NCI-H1105 treated with DMSO at 0.1 percent for 48 hours (cell line): Measurements from ENCODE around the gene EXOC3.

Experiments used
- DNase-seq: peaks from one replicate; lab custom pipeline; 2025; lab: John Stamatoyannopoulos, UW

EXOC3 gene

DNA sequence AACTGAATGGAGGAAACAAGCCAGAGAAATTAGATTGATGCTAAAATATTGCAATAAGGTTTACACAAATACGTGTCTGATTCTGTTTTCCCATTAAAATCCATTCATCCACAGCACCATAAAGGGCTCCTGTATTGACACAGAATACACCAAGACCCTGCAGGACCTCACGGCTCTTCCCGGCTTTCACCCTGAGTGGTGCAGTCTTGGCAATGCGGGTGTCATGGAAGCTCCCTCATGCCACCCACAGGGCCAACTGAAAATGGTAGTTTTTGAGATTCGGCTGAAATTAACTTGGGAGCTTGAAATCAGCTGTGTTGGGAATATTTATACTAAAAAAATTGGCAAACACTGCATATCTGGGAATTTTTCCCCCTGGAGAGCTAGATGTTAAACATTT, 17.3 kb upstream of the EXOC3 start:
- DNase-seq = peak; percentile 48

DNA sequence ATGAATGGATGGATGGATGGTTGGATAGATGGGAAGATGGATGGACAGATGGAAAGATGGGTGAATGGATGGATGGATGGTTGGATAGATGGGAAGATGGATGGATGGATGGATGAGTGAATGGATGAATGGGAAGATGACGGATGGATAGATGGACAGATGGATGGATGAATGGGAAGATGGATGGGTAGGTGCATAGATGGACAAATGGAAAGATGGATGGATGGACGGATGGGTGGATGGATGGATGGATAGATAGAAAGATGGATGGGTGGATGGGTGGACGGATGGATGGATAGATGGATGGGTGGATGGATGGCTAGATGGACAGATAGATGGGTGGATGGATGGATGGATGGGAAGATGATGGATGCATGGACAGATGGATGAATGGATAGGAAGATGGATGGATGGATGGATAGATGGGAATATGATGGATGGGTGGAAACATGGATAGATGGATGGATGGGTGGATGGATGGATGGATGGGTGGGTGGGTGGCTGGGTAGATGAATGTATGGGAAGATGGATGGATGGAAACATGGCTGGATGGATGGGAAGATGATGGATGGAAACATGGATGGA, 16.5 kb upstream of the EXOC3 start:
- DNase-seq = no peak

DNA sequence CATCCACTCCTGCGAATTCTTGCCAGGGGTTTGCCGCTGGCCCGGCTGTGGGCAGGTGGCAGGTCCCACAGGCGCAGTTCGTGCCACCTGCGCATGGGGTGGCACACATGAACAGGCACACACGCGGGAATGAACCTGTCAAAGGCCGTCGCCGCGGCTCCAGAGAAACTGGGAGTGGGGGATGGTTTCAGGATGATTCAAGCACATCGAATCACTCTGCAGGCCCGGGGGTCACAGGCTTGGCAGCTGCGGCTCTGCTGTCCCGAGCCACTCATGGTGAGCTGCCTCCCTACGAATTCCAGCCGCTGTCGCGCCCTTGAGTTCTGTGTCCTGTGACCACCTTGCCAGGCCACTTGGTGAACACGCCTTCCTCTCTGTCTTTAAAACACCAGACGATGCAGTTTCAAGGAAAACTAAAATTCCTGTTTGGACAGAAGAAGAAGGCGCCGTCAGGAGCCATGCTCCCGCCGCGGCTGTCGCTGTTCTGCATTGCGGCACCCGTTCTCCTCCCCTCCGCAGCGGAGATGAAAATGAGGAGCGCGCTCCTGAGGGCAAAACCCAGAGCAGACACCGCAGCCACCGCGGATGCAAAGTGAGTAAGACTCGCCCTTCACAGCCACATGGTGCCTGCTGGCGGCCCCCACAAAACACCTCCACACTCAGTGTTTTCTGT, 15.4 kb upstream of the EXOC3 start:
- no peak for DNase-seq

DNA sequence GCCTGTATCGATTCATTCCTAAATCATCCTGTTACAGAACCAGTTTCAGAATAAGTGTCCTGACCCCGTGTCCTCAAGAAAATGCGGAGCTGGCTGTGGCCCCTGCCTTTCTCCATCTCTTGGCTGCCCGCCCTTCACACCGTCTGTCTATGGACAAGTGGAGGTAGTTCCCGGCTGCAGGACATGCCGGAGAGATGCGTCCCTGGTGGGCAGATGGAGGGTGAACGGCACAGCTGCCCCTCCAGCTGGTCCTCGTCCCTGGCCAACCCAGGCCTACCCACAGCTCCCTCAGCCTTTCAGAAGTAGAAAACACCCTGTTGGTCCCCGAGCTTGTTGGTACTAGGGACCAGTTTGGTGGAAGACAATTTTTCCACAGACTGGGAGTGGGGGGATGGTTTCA, 14.8 kb upstream of the EXOC3 start:
- no peak for DNase-seq

DNA sequence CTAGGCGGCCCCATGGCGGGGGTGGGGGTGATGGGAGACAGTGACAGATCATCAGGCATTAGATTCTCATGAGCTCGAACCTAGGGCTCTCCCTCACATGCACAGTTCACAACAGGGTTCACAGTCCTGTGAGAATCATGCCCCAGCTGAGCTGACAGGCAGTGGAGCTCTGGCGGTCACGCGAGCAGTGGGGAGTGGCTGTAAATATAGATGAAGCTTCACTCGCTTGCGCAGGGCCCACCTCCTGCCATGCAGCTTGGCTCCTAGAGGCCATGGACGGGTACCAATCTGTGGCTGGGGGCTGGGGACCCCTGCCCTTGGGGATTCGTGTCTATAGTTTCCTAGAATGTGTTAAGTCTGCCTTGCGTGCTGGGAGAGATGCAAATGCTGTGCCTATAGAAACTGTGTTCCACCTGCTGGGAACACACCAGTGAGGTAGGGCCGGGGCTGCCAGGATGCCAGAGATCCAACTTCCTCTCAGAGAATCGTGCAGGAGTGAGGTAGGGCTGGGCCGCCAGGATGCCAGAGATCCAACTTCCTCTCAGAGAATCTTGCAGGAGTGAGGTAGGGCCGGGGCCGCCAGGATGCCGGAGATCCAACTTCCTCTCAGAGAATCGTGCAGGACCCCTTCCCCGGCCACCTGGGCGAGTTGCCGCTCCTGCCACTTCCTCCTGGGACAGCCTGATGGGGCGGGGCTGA, 14.1 kb upstream of the EXOC3 start:
- no peak for DNase-seq

DNA sequence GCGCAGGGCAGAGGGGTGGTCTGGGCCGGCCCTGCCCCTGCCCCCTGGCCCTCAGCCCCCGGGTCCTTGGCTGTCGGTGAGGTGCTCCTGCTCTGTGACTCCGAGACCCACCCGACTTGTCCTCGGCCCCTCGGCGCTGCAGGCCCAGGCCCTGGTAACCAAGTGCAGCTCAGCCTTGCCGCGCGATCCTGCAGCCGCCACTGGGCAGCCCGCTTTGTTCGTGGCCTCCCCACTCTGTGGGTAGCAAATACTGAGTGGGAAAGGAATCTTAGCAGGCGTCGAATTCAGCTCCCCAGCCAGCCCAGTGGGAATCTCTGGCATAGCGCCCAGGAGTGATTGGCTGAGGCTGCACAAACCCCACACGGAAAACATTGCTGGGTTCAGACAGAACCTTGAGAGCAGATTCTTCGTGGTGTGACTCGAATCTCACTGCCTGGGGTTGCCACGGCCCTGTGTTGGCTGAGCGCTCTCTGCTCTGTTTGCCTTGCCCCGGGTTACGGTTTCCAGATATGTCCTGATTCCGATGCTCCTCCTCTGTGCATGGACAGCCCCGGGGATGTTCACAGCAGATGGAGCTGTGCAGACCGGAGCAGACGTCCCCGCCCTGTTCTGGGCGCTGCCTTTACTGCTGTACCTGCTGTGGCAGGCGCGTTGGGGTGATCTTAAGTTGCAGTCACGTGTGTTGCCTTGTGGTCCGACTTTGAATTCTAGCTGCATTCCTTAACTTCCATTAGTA, 13.4 kb upstream of the EXOC3 start:
- DNase-seq = no peak

DNA sequence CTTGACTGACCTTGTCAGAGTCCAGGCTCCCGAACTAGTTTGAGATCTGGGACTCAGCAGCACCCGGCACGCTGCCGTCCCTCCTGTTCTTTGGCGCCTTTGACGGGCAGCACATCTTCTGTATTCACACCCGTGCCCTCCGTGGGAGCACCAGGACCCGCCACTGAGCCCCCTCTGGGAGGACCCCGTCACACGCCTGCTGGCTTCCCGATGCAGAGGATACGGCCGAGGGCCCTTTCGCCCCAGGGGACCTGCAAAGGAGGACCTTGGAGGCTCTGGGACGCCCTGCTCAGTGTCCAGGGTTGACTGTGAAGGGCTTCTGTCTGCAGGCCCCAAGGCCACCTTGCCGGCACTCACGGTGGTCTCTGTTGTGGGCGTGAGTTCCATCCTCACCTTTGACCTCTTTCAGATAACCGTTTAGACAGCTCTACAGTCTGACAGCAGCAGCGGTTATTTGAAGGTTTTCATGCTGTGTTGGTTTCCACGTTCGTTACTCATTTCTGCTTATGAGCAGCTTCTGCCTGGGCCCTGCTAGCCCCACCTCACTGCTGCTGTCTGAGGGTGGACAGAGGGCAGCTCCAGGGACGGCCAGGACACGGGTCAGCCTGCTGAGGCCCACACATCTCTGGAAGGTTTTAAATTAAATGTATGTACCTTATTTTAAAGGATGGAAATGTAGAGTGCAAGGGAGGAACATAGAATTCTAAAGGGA, 12.6 kb upstream of the EXOC3 start:
- DNase-seq = no peak

DNA sequence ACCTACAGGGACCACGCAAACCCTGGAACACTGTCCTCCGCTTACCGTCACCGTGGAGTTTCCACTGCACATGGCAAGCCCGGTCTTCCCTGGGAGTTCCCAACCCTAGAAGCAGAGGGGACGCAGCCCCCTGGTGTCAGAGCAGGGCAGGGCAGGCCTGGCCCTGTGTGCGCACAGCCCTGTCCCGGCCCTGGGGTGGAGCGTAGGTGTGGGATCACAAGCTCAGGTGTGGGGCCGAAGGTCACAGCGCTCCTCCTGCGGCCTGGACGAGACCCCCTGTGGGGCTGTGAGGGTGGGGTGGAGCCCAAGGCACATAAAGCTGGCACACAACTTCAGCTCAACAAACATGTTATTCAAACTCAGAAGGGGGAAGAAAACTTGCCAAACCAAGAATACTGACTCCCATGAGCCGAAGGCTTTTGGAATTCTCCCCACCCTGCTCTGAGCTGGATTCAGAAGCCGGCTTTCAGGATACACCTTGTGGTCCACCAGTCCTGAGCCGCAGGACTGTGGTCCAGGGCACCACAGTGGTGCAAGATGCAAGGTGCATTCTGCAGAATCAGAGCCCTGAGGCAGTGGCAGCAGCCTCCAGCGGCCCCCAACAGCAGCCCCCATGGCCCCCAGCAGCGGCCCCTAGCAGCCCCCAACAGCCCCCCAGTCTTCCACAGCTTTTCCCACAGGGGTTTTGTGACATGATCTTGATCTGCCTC, 11.8 kb upstream of the EXOC3 start:
- peak; percentile 17 for DNase-seq

DNA sequence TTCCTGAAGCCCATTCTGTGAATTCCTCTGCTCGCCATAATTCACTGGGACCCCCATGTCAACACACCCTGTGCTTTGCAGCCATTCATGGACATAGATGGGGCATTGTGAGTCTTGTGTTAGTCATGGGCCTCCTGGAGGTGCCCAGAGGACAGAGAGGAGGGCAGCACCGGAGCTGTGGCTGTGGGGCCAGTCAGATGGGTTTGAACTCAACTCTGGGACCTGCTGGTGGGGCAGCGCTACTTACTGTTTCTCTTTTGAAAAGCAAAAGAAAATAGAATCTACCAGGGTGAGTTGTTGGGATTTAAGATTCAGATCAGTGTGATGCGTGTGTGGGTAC, 11.3 kb upstream of the EXOC3 start:
- DNase-seq = no peak

DNA sequence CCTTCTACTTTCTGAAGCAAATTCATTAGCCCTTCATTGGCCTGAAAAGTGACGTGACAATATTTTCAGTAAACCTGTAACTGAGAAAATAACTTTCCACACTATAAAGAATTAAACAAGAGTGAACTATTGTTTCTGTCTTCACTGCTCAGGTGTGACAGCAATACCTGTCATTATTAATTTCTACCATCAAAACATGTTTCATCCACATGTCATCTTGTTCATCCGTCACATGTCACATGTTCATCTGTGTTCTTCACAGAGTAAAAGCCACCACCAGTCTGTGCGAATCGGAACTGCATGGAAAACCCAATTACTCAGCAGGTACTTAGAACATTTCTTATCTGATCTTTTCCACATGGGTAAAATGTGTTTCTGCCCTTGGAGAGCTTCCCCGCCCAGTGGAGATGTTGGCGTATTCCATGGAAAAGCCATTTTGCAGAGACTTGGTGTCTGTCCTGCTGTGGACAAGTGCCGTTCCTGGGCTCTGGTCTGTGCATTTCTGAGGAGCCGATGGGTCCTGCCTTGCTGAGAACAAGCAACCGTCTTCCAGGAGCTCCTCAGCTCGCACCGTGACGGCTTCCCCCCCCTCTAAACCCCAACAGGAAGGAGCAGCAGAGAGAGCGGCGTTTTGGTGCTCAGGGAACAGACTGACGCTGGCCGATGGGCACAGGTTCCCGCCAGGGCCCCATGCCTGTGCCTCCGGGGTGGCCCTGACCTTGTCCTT, 10.6 kb upstream of the EXOC3 start:
- no peak for DNase-seq

DNA sequence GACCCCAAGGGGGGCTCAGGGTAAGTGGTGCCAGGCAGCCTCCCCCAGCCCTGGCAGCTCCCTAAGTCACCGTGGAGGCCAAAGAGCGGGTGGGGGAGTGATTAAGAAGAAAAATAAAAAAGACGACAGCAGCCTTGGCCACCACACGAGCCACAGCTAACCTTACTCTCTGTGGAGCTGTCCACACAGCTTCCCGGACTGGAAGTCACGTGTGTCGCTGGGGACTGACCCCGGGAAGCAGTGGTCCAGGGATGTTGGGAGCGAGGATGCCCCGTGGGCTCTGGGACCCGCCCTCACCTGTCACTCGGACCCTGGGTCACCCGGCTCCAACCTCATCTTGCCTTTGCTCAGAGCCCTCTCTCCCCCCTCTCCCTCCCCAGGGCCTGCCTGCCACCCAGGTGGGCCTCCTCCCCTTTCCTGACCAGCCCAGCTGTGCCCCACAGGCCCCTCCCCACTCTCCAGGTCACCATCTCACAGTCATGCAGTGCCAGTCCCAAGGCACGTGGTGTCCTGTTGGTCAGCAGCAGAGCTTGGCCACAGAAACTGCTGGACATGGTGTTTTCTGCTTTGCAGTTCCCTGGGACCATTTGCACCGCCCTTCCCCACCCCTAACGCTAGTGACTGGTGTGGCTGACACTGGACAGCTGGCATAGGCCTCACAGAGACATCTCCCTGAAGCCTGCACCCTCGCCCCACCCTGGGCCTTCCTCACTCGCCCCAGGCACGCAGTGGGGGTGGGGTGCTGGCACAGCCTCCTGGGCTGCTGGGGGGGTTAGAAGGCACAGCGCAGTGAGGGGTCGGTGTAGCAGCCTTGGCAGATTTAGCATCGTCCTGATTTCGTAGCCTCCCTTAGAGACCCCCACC, 9.8 kb upstream of the EXOC3 start:
- no peak for DNase-seq

DNA sequence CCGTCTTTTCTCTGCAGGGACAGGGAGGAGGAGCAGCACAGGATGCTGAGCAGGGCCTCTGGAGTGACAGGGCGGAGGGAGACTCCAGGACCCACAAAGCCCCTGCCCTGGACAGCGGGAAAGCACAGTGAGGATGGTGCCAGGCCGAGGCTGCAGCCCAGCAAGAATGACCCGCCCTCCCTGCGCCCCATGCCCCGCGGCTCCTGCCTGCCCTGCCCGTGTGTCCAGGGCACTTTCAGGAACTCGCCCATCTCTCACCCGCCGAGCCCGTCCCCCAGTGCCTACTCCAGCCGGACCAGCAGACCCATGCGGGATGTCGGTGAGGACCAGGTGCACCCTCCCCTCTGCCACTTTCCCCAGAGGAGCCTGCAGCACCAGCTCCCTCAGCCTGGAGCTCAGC, 9.1 kb upstream of the EXOC3 start:
- DNase-seq = no peak

DNA sequence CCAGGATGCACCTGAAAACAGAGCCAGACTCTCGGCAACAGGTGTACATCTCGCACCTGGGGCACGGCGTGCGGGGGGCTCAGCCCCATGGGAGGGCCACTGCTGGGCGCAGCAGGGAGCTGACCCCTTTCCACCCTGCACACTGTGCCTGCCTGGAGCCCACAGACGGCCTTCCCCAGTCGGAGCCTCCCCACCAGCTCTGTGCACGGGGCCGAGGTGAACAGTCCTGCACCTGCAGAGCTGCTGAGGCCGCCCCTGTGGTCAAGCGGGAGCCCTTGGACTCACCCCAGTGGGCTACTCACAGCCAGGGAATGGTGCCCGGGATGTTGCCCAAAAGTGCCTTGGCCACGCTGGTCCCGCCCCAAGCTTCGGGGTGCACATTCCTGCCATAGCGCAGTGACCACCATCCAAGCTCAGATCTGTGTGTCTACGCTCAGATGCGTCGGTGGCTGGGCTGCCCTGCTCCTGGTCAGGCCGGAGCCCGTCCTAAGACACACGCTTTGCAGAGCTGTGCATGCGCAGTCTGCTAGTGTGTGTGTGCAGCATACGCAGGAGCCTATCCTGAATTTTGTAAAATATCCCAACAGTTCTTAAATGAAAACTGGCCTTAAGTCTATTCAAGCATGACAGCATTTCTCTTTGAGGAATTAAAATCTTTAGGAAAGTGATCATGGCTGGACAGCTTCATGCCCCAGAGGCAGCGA, 8.4 kb upstream of the EXOC3 start:
- no peak for DNase-seq

DNA sequence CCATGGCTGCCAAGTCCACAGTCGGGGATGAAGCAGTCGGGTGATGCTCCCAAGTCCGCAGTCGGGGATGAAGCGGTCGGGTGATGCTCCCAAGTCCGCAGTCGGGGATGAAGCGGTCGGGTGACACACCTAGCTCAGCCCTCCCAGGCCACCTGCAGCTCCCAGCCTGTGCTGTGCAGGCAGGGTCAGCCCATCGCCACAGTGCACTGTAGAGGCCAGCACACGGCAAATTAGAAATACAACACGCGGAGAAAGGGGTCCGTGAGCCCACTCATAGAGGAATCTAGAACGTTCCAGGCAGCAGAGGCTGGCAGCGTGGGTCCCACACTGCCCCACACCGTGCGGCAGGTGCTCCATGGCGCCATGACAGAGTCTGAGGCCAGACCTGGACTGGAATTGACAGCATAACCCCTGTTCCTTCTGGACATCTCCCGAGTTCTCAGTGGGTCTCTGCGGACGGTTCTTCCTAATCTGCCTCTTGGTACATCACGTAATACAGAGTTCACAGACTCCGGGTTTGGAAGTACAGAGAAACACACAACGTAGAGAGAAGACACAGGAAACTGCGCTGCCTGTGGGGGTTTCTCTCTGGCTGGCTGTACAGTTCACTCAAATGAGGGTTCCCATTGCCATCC, 7.7 kb upstream of the EXOC3 start:
- no peak for DNase-seq

DNA sequence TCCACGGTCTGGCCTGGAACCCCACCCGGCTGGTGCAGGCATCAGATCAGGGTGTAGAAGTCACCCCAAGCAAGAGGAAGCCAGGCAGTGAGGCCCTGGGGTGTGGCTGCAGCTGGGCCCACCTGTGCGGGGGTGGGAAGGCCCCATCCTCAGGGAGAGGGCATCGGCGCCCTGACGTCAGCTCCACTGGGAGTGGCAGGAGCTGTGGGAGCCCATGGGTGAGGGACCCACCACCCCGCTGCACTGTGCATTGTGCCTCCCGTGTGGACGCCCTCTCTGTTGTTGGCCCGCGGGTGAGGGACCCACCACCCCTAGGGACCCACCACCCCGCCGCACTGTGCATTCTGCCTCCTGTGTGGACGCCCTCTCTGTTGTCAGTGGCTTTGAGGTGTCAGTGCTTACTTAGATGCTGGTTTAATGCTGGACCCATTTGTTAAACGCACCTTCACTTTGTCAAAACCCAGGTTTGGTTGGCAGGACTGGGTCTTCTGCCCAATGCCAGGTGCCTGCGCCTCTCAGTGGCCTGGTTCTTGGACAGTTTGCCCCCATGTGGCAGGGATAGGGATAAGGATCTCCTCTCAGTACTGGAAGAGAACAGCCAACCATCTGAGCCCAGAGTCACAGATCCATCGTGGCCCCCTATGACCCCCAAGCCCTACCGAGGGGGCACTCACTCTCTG, 6.9 kb upstream of the EXOC3 start:
- DNase-seq = peak; percentile 24

DNA sequence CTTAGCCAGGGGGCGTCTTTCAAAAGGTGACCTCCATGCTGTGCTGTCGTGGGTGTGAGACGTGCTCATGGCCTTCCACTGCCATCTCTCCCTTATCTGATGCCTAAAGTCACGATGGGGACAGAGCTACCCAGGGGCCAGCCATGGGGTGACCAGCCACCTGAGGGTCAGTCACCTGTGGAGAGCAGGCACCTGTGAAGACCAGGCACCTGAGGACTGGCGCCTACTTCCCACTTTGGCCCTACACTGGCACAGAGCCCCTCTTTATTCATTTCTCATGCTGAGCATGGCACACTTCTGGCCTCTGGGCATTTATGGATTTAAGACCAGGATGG, 6.4 kb upstream of the EXOC3 start:
- no peak for DNase-seq

DNA sequence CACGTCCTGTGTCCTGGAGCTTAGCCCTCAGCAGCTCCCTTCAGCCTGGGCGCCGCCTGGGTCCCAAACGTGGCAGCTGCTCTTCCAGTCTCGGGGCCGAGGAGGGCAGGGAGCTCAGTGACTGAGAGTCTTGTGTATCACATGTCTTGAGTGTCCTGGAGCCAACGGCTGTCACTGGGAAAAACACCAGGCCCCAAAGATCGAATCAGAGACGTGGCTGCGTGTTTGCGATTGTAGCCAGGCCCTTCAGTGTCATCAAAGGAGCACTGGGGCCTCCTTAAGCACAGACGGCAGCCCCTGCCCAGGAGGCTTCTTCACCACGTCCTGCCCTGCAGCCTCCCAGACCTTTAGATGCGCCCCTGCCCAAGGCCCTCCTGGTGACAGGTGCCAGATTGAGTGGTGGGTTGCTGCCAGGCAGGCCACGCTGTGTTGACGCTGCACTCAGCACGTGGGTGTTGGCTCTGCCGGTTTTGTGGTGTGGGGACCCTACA, 5.7 kb upstream of the EXOC3 start:
- DNase-seq = no peak

DNA sequence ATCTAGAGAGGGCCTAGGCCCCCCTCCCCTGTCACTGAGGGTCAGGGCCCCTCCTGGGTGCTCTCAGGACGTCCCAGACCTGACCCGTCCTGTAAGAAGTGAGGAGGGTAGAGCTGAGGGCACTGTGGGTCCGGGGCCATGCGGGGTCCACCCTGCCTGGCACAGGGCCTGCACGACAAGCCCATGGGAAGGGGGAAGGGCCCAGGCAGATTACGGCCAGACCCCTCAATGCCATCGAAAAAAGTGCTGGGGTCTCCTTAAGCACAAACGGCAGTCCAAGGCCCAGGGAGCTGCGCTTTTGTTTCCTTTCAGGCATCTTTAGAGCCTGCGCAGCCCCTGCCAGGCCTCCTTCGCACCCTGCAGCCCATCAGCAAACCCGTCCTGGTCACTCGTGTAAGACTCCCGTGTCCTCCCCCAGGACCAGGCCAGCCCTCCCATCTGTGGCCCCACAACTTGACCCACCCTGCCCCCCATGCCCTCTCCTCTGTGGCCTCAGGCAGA, 4.4 kb upstream of the EXOC3 start:
- DNase-seq = no peak
